Measurements from ENCODE around the gene BAHCC1. TPM values are rescaled to one million over a fixed set of nuclear protein-coding genes. Genes with fewer than 3 reads are reported as not detected.

BAHCC1 gene
- total and polyA plus RNA-seq, 9 of the 15 experiments (the other 6 are each of a cell fraction or from before 2014, with no cell fraction given) = 0.14 to 26.9 (median 5.0) TPM

GRCh38 chr17:81484195-81484979 lies 89.1 kb downstream of the BAHCC1 start (continued):
- TF ChIP-seq ZBTB17 (CRISPR knock-in tag; IDR thresholded peaks at IDR 0.05) = no peak
- TF ChIP-seq NFE2L1 (tag; IDR thresholded peaks at IDR 0.05; ENCODE audit: borderline replicate concordance, low read depth) = no peak
- TF ChIP-seq TRIM25 (IDR thresholded peaks at IDR 0.05; ENCODE audit: borderline replicate concordance) = no peak; the same call in 1 of the 2 replicates
- TF ChIP-seq MGA (IDR thresholded peaks at IDR 0.05) = peak; percentile 92
- no peak for TF ChIP-seq SAFB2 (IDR thresholded peaks at IDR 0.05; ENCODE audit: borderline replicate concordance, low read depth, low read length, severe bottlenecking)
- no peak for TF ChIP-seq POLR2B (IDR thresholded peaks at IDR 0.05; ENCODE audit: low read depth, partially characterized antibody)
- no peak for TF ChIP-seq HDAC3 (IDR thresholded peaks at IDR 0.05; ENCODE audit: borderline replicate concordance, partially characterized antibody)
- TF ChIP-seq YY1 (IDR thresholded peaks at IDR 0.05; ENCODE audit: borderline replicate concordance in 1 of 3, control insufficient read depth in 1 of 3, extremely low read depth in 1 of 3, insufficient read depth in 3 of 3, insufficient read length in 1 of 3, insufficient replicate concordance in 2 of 3, low read depth in 1 of 3, low read length in 2 of 3) = peak; percentile 15 to 75 (median 72)
- TF ChIP-seq NCOA2 (IDR thresholded peaks at IDR 0.05; ENCODE audit: partially characterized antibody in 2 of 2) = no peak
- TF ChIP-seq THAP7 (CRISPR knock-in tag; IDR thresholded peaks at IDR 0.05) = no peak
- TF ChIP-seq TARDBP (IDR thresholded peaks at IDR 0.05) = 0 out of 2 replicates have a peak, but pooled peaks have one; percentile 76
